ENCODE results near the gene PAQR3.

GRCh38 chr4:78880874-78881492 lies 58.3 kb downstream of the PAQR3 start:
- TF ChIP-seq EP300 (IDR thresholded peaks at IDR 0.05), result no peak
- TF ChIP-seq CTCF (IDR thresholded peaks at IDR 0.05), result no peak
- no peak for TF ChIP-seq POLR2A (IDR thresholded peaks at IDR 0.05; ENCODE audit: low read depth)
- no peak for TF ChIP-seq POLR2AphosphoS5 (IDR thresholded peaks at IDR 0.05)
